Naive thymus-derived CD4-positive, alpha-beta T cell (primary cell): ENCODE data around the gene ATP6V0E2. TPM values are rescaled to one million over a fixed set of nuclear protein-coding genes. Genes with fewer than 3 reads are reported as not detected.
A peak's percentile ranks its signal among the peaks of the same experiment; 100 is the strongest.

Source experiments
- ATAC-seq: fragments of 150-1000 bp; cut with Tn5 transposase; 2 replicates; pipeline ENCODE4 v1.10.0; 2021; ENCODE audit warnings: mild to moderate bottlenecking, moderate library complexity
- CTCF ChIA-PET: fragments of 350-600 bp; sonication (Branson Sonifier 250); formaldehyde crosslinking; loops from one replicate; lab custom pipeline; 2021; ENCODE audit warnings: antibody characterized with exemption; lab: Charles Lee
- POLR2A ChIA-PET: fragments of 350-600 bp; sonication (Branson Sonifier 250); formaldehyde crosslinking; loops from one replicate; lab custom pipeline; 2021; ENCODE audit warnings: antibody characterized with exemption, inconsistent platforms; lab: Charles Lee
- DNase-seq, 9 donors: peaks; one replicate each; pipeline versions ENCODE4 v3.0.0 to v3.0.0-alpha.2; 2020 to 2022; ENCODE audit warnings: mixed read lengths in 1 of 9
- H3K27ac ChIP-seq: one replicate; pipeline ENCODE4 v1.7.0; 2013; ENCODE audit warnings: mild to moderate bottlenecking, low read depth, low read length, moderate library complexity
- H3K27me3 ChIP-seq, 2 donors: one replicate each; pipeline ENCODE4 v1.7.0; 2013; ENCODE audit warnings: low read length in 2 of 2, mild to moderate bottlenecking in 2 of 2, moderate library complexity in 2 of 2; ENCODE audit not compliant: control insufficient read depth in 2 of 2, insufficient read depth in 2 of 2
- H3K36me3 ChIP-seq, 3 experiments: 1 replicate in 2 of 3; 2 replicates in 1 of 3; pipeline ENCODE4 v1.7.0; 2013; ENCODE audit warnings: low read length in 3 of 3, mild to moderate bottlenecking in 3 of 3, moderate library complexity in 1 of 3; ENCODE audit not compliant: insufficient read depth in 3 of 3, control insufficient read depth in 2 of 3
- H3K4me1 ChIP-seq, 2 donors: one replicate each; pipeline ENCODE4 v1.7.0; 2013; ENCODE audit warnings: low read length in 2 of 2, mild to moderate bottlenecking in 2 of 2, moderate library complexity in 1 of 2; ENCODE audit not compliant: control insufficient read depth in 2 of 2, insufficient read depth in 2 of 2
- H3K4me3 ChIP-seq: 2 replicates; pipeline ENCODE4 v1.7.0; 2013; ENCODE audit warnings: mild to moderate bottlenecking, low read length
- H3K9me3 ChIP-seq, 3 experiments: 1 replicate in 2 of 3; 2 replicates in 1 of 3; pipeline ENCODE4 v1.7.0; 2013; ENCODE audit warnings: low read length in 3 of 3; ENCODE audit not compliant: control insufficient read depth in 2 of 3
- H3K27ac Mint-ChIP-seq, 9 donors: one replicate each; pipeline ENCODE4 v1.8.0; 2020 to 2022; ENCODE audit warnings: mixed read lengths in 9 of 9, mild to moderate bottlenecking in 8 of 9, moderate library complexity in 5 of 9, inconsistent platforms in 2 of 9
- H3K27me3 Mint-ChIP-seq, 5 donors: one replicate each; pipeline ENCODE4 v1.8.0; 2021 to 2022; ENCODE audit warnings: mixed read lengths in 5 of 5, mild to moderate bottlenecking in 1 of 5
- H3K36me3 Mint-ChIP-seq, 5 donors: one replicate each; pipeline ENCODE4 v1.8.0; 2020 to 2022; ENCODE audit warnings: mixed read lengths in 5 of 5, mild to moderate bottlenecking in 3 of 5, inconsistent platforms in 1 of 5
- H3K4me1 Mint-ChIP-seq, 7 donors: one replicate each; pipeline ENCODE4 v1.8.0; 2020 to 2022; ENCODE audit warnings: mixed read lengths in 7 of 7, mild to moderate bottlenecking in 3 of 7, inconsistent platforms in 1 of 7
- H3K4me3 Mint-ChIP-seq, 10 donors: one replicate each; pipeline ENCODE4 v1.8.0; 2020 to 2022; ENCODE audit warnings: mild to moderate bottlenecking in 10 of 10, mixed read lengths in 10 of 10, moderate library complexity in 6 of 10, inconsistent platforms in 2 of 10
- H3K9me3 Mint-ChIP-seq, 11 donors: one replicate each; pipeline ENCODE4 v1.8.0; 2020 to 2022; ENCODE audit warnings: mixed read lengths in 11 of 11, mild to moderate bottlenecking in 4 of 11, inconsistent platforms in 1 of 11, moderate library complexity in 1 of 11
- intact Hi-C, 2 donors: fragments of 100-400 bp; cut with micrococcal nuclease; formaldehyde crosslinking; loops; one replicate each; pipeline ENCODE4 v1.15.1; 2023
- polyA plus RNA-seq, 2 donors: library from polyadenylated mRNA; unstranded; fragments of 300-500 nt; fragmentation: Illumina TruSeq; gene quantifications; one replicate each; pipeline ENCODE4 v1.2.3, GENCODE V29; 2021
- total RNA-seq, 6 experiments: library from RNA in 5 of 6; stranded (reverse) in 5 of 6; gene quantifications; 1 replicate in 5 of 6; 2 replicates in 1 of 6; pipeline ENCODE4 v1.2.3 and lab custom pipeline; 2021 to 2026

Gene ATP6V0E2
- total and polyA plus RNA-seq, 7 experiments from 2014 or later, result 32.7 to 240 (median 67.5) TPM

DNA sequence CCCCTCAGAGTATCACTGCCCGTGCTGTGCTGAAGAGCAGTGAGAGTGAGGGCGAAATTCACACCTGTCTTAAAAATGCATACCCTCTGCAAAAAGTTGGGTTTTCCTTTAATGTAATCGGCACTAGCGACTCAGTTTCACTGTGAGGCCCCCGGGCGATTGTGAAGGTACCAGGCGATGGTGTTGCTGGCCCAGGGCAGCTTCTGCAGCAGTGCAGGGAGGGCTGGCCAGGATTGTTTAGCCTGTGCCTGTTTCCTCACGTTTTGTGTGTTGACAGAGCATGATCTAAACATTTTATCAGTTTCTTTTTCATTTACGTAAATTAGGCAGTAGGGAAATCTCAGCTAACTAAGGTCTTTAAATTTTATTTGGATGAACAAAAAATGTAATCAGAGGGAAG is 22.3 kb upstream of the ATP6V0E2 start:
- H3K36me3 ChIP-seq, result peaks cover 0 to 36% (median 4%) of the 10 kb centered on the region in 3 experiments
- DNase-seq (no peak), ATAC-seq (no peak)
- ChIA-PET POLR2A (interaction anchor here (0.8 to 3.8 kb wide), 3 partner anchors 14 to 17 kb away, joined by 4 to 15 read pairs (median 7); no protein-coding TSS in a partner anchor), CTCF (no interaction called here)
- H3K4me1 Mint-ChIP-seq, result peaks cover 31 to 71% (median 54%) of the 10 kb centered on the region in 7 donors
- H3K9me3 Mint-ChIP-seq, result no peaks in the 10 kb centered on the region
- no peak overlapping the region for H3K27ac ChIP-seq
- no peak overlapping the region for H3K4me3 Mint-ChIP-seq
- H3K27ac Mint-ChIP-seq, result no peak overlapping the region
- intact Hi-C loops, result no loop called here
- H3K27me3 Mint-ChIP-seq, result no peaks in the 10 kb centered on the region
- H3K4me1 ChIP-seq, result peaks cover 3 to 44% of the 10 kb centered on the region in 2 donors
- H3K36me3 Mint-ChIP-seq, result peaks cover 3 to 46% (median 9%) of the 10 kb centered on the region in 5 donors
- no peak overlapping the region for H3K4me3 ChIP-seq
- H3K9me3 ChIP-seq, result no peaks in the 10 kb centered on the region
- no peaks in the 10 kb centered on the region for H3K27me3 ChIP-seq

GRCh38 chr7:149853157-149853556 is 20.6 kb upstream of the ATP6V0E2 start:
- Histone ChIP-seq H3K4me3 (no peak overlapping the region), H3K36me3 (peaks cover 0 to 23% (median 4%) of the 10 kb centered on the region in 3 experiments), H3K9me3 (no peaks in the 10 kb centered on the region), H3K4me1 (peaks cover 3 to 54% of the 10 kb centered on the region in 2 donors), H3K27me3 (no peaks in the 10 kb centered on the region), H3K27ac (no peak overlapping the region)
- DNase-seq, result no peak
- Mint-ChIP-seq H3K9me3 (no peaks in the 10 kb centered on the region), H3K4me3 (no peak overlapping the region), H3K36me3 (peaks cover 3 to 39% (median 9%) of the 10 kb centered on the region in 5 donors), H3K27me3 (no peaks in the 10 kb centered on the region), H3K4me1 (peaks cover 41 to 80% (median 62%) of the 10 kb centered on the region in 7 donors), H3K27ac (peak overlapping the region in 1 of 9 donors; percentile 53)
- ATAC-seq, result no peak
- intact Hi-C loops, result no loop called here
- ChIA-PET CTCF (interaction anchor here (1.6 kb wide), 1 partner anchor 14 kb away, joined by 10 read pairs; the partner anchor contains the start of gene ZNF862), POLR2A (interaction anchor here (1.8 to 2.6 kb wide), 2 partner anchors 9 to 12 kb away, joined by 7 to 18 read pairs; no protein-coding TSS in a partner anchor)

- peaks cover 43 to 84% (median 71%) of the 10 kb centered on the region in 7 donors for H3K4me1 Mint-ChIP-seq
- intact Hi-C loops, result loop anchor here in 1 of 2 donors (1.0 kb wide), 2 partner anchors 9 to 16 kb away; partner anchors contain the start of gene ZNF862
- DNase-seq, result peak in 4 of 9 donors; percentile 42 to 57 (median 48)
- H3K27ac Mint-ChIP-seq, result peak overlapping the region in 8 of 9 donors; percentile 66 to 92 (median 84)
- ATAC-seq, result peak; percentile 66
- Histone ChIP-seq H3K4me1 (peaks cover 3 to 52% of the 10 kb centered on the region in 2 donors), H3K36me3 (peaks cover 0 to 19% (median 0%) of the 10 kb centered on the region in 3 experiments), H3K27ac (peak overlapping the region; percentile 52), H3K9me3 (no peaks in the 10 kb centered on the region), H3K4me3 (no peak overlapping the region), H3K27me3 (no peaks in the 10 kb centered on the region)
- ChIA-PET POLR2A (interaction anchor here (0.9 to 3.9 kb wide), 6 partner anchors 11 to 20 kb away, joined by 3 to 36 read pairs (median 10); partner anchors contain the start of gene ZNF862), CTCF (interaction anchor here (0.6 to 1.7 kb wide), 5 partner anchors 11 to 60 kb away, joined by 3 to 10 read pairs (median 4); partner anchors contain the start of gene ZNF862)
- H3K9me3 Mint-ChIP-seq, result no peaks in the 10 kb centered on the region
- H3K36me3 Mint-ChIP-seq, result peaks cover 3 to 37% (median 13%) of the 10 kb centered on the region in 5 donors
- H3K27me3 Mint-ChIP-seq, result no peaks in the 10 kb centered on the region
- H3K4me3 Mint-ChIP-seq, result peak overlapping the region in 9 of 10 donors; percentile 33 to 83 (median 70)
Observed at GRCh38 chr7:149854611-149855360, 19.0 kb upstream of the ATP6V0E2 start.

DNA sequence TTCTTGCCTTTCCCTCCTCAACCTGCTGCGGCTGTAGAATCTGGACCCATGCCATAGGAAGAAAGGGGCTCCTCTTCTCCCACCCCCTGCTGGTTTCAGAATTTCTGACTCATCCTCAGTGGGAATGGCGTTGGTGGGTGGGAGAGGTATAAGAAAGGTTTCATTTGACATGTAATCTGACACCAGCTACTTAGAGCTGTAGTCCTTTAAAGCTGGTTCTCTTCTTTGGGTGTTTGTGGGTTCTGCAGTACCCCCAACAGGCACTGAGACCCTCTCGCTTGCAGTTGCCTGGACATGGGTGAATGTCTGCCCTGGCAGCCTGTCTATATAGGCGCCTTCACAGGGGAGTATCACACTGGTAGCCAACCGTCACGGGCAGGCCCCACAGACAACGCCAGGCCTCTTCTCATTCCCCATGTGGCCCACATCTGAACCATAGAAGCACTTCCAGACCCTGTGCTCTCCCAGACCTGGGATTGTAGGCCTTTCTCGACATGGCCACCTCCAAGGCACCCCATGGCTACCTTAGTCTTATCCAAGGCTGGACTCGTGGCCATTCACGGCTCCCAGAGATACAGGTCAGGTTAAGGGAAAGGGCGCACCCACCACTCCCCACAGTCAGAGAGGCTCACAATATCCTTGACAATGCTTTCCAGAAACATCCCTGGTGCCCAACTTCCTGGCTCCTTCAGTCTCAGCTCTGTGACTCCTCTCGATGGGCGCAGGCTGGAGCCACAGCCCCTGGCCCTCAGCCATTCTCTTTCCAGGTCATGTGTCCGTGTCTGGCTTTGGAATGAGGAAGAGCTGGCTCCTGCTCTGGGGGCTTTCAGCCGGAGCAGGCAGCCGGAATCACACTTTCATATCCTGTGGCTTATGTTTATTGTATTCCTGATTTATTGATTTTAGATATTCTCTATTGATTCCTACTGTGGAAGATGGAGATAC is 18.1 kb upstream of the ATP6V0E2 start:
- Mint-ChIP-seq H3K36me3 (peaks cover 10 to 45% (median 21%) of the 10 kb centered on the region in 5 donors), H3K4me1 (peaks cover 39 to 84% (median 71%) of the 10 kb centered on the region in 7 donors), H3K27ac (peak overlapping the region in 8 of 9 donors; percentile 66 to 93 (median 88)), H3K9me3 (no peaks in the 10 kb centered on the region), H3K27me3 (no peaks in the 10 kb centered on the region), H3K4me3 (peak overlapping the region in 9 of 10 donors; percentile 37 to 83 (median 73))
- Histone ChIP-seq H3K9me3 (no peaks in the 10 kb centered on the region), H3K4me3 (no peak overlapping the region), H3K27me3 (no peaks in the 10 kb centered on the region), H3K27ac (no peak overlapping the region), H3K4me1 (peaks cover 3 to 44% of the 10 kb centered on the region in 2 donors), H3K36me3 (peaks cover 0 to 27% (median 6%) of the 10 kb centered on the region in 3 experiments)
- no peak for ATAC-seq
- ChIA-PET POLR2A (interaction anchor here (2.6 to 3.9 kb wide), 3 partner anchors 10 to 14 kb away, joined by 18 to 36 read pairs (median 27); no protein-coding TSS in a partner anchor), CTCF (interaction anchor here (1.3 to 1.7 kb wide), 2 partner anchors 12 to 14 kb away, joined by 3 to 4 read pairs; no protein-coding TSS in a partner anchor)
- no peak for DNase-seq
- intact Hi-C loops, result loop anchor here (1.0 to 2.0 kb wide), 2 partner anchors 10 to 17 kb away; partner anchors contain the start of gene ZNF862 (in 1 of the 2)

DNA sequence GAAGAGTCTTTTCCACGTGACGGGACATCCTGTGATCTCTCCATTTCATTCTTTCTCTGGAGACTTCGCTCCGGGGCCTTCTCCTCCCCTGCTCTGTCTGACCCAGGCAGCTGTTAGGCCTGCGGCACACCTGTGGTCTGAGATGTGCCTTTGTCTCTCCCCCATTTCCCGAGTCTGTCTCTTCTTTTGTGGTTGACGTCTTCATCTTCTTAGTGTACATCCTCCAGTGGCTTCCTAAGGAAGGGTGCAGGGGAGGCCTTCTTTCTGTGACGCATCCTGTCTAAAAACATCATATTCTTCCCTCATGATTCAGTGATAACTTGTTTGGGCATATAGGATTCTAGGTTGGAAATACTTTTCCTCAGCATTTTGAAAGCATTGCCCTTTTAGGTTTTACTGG is 17.2 kb upstream of the ATP6V0E2 start:
- Histone ChIP-seq H3K27ac (peak overlapping the region; percentile 55), H3K4me1 (peaks cover 3 to 46% of the 10 kb centered on the region in 2 donors), H3K4me3 (peak overlapping the region; percentile 23), H3K36me3 (peaks cover 0 to 37% (median 14%) of the 10 kb centered on the region in 3 experiments), H3K27me3 (no peaks in the 10 kb centered on the region), H3K9me3 (no peaks in the 10 kb centered on the region)
- peaks cover 8 to 43% (median 23%) of the 10 kb centered on the region in 5 donors for H3K36me3 Mint-ChIP-seq
- ChIA-PET CTCF (no interaction called here), POLR2A (interaction anchor here (3.2 to 3.9 kb wide), 2 partner anchors 9 to 13 kb away, joined by 27 to 36 read pairs; no protein-coding TSS in a partner anchor)
- intact Hi-C loops, result loop anchor here (1.0 to 2.0 kb wide), 2 partner anchors 9 to 18 kb away; partner anchors contain the start of gene ZNF862 (in 1 of the 2)
- peak overlapping the region; percentile 66 to 93 (median 85) for H3K27ac Mint-ChIP-seq
- H3K9me3 Mint-ChIP-seq, result no peaks in the 10 kb centered on the region
- ATAC-seq, result peak; percentile 79
- peak overlapping the region; percentile 57 to 83 (median 72) for H3K4me3 Mint-ChIP-seq
- DNase-seq, result peak in 7 of 9 donors; percentile 44 to 61 (median 52)
- no peaks in the 10 kb centered on the region for H3K27me3 Mint-ChIP-seq
- H3K4me1 Mint-ChIP-seq, result peaks cover 37 to 79% (median 72%) of the 10 kb centered on the region in 7 donors
